HG03460 (cell line): ENCODE data around the gene KLF8.

Experiments
- ATAC-seq: cut with Tn5 transposase; IDR thresholded peaks from one replicate; pipeline ENCODE4 v1.9.1; 2021; ENCODE audit not compliant: unreplicated experiment

The KLF8 gene

DNA sequence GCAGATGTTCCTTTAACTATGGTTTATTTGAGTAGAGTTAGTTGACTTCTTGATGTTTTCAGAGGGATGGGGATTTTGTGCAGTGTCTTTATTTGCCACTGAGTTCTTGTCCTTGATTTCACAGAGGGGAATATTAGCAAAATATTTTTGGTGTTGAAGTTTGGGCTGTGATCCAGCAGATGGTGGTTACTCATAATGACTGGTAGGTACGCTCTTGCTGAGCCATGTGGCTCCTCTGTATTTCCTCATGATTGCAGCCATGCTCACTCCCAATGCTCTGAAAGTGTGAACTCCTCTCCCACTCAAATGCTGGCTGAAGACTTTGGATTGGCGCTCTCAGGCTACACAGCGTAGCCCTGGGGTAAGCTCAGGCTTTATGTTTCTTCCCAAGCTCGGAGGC is 77.7 kb downstream of the KLF8 start:
- no peak for ATAC-seq

DNA sequence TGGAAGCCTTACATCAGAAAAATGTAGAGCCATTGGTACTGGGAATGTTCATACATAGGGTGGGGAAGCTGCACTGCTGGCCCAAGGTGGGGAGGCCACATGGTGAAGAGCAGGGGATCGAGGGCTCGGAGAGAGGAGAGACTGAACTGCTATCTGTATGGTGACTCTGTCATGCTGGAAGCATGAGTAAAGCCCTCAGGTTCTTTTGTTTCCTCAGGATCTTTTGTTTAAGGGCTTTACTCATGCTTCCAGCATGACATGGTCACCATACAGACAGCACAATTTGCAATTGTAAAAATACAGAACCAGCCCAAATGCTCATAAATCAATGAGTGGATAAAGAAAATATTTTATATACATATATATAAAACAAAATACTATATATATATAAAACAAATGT is 78.4 kb downstream of the KLF8 start:
- ATAC-seq = no peak

DNA sequence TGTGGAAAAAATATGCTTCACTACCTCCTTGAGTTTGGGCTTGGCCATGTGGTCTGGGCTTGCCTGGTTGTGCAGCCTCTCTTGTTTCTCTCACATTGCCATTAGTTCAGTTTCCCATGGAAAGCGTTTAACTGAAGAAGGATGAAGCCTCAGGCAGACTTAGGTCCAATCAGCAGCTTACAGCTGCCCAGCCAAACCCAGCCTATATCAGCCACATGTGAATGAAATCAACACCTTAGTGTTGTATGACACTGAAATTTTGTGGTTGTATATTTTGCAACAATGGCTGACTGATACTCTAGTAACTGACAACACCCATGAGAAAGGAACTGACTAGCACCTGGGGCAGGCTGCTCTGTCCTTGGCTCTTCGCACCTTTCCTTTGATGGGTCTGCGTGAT is 81.2 kb downstream of the KLF8 start:
- no peak for ATAC-seq

DNA sequence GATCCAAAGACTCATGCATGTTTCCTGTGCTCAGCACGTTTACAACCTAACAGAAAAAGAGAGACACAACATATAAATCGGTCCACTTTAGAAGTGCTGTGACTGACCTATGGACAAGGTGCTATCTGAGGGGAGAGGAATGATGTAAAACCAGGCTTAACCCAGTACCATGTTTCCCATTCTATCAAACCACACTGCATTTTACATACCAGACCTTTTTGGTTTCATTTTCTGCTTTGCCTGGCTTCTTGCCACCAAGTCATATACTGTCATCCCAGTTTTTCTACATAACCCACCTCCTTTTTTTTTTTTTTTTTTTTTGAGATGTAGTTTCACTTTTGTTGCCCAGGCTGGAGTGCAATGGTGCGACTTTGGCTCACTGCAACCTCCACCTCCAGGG is 82.2 kb downstream of the KLF8 start:
- no peak for ATAC-seq

DNA sequence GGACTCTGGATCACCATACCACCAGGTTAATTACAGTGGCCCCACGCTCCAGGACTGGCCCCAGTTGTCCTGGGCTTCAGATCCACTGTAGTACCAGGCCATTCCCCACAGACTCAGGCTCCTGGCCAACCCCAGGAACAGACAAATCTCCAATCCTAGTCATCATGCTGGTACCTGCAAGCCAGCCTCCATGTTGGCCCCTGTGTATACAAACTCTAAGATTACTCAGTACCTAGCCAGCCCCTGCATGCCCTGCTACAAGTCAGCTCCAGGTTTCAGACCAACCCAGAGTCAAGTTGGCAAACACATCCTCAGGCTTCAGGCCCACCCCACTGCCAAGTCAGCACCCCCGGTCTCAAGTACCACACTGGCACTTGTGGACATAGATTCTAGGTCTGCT is 85.9 kb downstream of the KLF8 start:
- ATAC-seq = no peak

DNA sequence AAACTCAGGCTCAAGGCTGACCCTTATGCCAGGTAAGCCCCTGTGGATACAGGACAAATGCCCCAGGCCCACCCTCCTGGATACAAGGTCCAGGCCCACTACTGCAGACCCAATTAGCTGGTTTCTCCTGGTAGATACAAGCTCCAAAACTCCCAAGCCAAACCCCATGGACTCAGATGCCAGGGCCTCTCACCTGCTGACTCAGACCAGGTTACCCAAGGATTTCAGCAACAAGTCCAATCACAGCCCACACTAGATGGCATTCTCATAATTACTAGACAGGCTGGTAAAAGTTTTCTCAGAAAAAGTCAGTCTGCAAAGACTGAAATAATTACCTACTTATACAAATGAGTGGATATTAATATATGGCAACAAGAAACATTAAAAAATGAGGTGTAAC is 87.0 kb downstream of the KLF8 start:
- no peak for ATAC-seq
